H1 (cell line): ENCODE data around the gene DNAAF6. TPM values are rescaled to one million over a fixed set of nuclear protein-coding genes. Genes with fewer than 3 reads are reported as not detected.

Experiments used
- CTCF ChIA-PET: fragments of 300-600 bp; sonication (Branson Sonifier 250); formaldehyde crosslinking; loops from one replicate; lab custom pipeline; 2021; ENCODE audit not compliant: partially characterized antibody; lab: Charles Lee
- POLR2A ChIA-PET: fragments of 300-600 bp; sonication (Branson Sonifier 250); formaldehyde crosslinking; loops from one replicate; lab custom pipeline; 2021; ENCODE audit warnings: inconsistent platforms; ENCODE audit not compliant: partially characterized antibody; lab: Charles Lee
- DNase-seq, 2 experiments: peaks; one replicate each; pipeline versions ENCODE4 v3.0.0 to v3.0.0-alpha.2; 2010 to 2022; ENCODE audit warnings: low spot score in 2 of 2, low read depth in 1 of 2, mixed read lengths in 1 of 2
- FAIRE-seq: peaks from 2 replicates; lab custom pipeline; 2011; peaks lifted over from hg19 to GRCh38; lab: Jason Lieb, UNC
- H2AFZ ChIP-seq: 2 replicates; pipeline ENCODE4 v1.8.1; 2012; ENCODE audit warnings: low read length, inconsistent platforms
- H2AK5ac ChIP-seq: 2 replicates; pipeline ENCODE4 v1.6.1; 2013; ENCODE audit warnings: low read depth, low read length
- H2BK120ac ChIP-seq: replicated peaks from 2 replicates; pipeline ENCODE3; 2013; ENCODE audit warnings: low read depth, low read length, inconsistent platforms
- H2BK12ac ChIP-seq: 2 replicates; pipeline ENCODE4 v1.6.1; 2013; ENCODE audit warnings: low read depth, low read length
- H2BK15ac ChIP-seq: 2 replicates; pipeline ENCODE4 v1.6.1; 2013; ENCODE audit warnings: low read length
- H2BK20ac ChIP-seq: 2 replicates; pipeline ENCODE4 v1.6.1; 2013; ENCODE audit warnings: low read length
- H2BK5ac ChIP-seq: 2 replicates; pipeline ENCODE4 v1.6.1; 2013; ENCODE audit warnings: low read depth, low read length
- H3K14ac ChIP-seq: 2 replicates; pipeline ENCODE4 v1.6.1; 2013; ENCODE audit warnings: inconsistent platforms; ENCODE audit not compliant: insufficient read length
- H3K18ac ChIP-seq: 2 replicates; pipeline ENCODE4 v1.6.1; 2013; ENCODE audit warnings: low read length; ENCODE audit errors: extremely low read depth
- H3K23ac ChIP-seq: 2 replicates; pipeline ENCODE4 v1.6.1; 2013; ENCODE audit warnings: inconsistent platforms; ENCODE audit not compliant: insufficient read length
- H3K23me2 ChIP-seq: 2 replicates; pipeline ENCODE4 v1.6.1; 2013; ENCODE audit warnings: low read depth, low read length
- H3K27ac ChIP-seq: 2 replicates; pipeline ENCODE4 v1.6.1; 2011; ENCODE audit warnings: low read depth, low read length, inconsistent platforms
- H3K27me3 ChIP-seq, 4 experiments: replicated peaks in 1 of 4; 1 replicate in 1 of 4; 2 replicates in 3 of 4; pipeline versions ENCODE4 v1.6.1 to v1.8.1; 2011 to 2013; ENCODE audit warnings: low read length in 3 of 4, mild to moderate bottlenecking in 3 of 4, inconsistent platforms in 2 of 4, mixed read lengths in 2 of 4, moderate library complexity in 1 of 4; ENCODE audit not compliant: control insufficient read depth in 3 of 4, insufficient read depth in 3 of 4; ENCODE audit errors: extremely low read depth in 1 of 4
- H3K36me3 ChIP-seq, 4 experiments: 2 replicates each; pipeline versions ENCODE4 v1.6.1 to v1.8.1; 2011 to 2013; ENCODE audit warnings: mild to moderate bottlenecking in 4 of 4, low read length in 3 of 4, moderate library complexity in 2 of 4, control low read depth in 1 of 4, inconsistent platforms in 1 of 4; ENCODE audit not compliant: insufficient read depth in 4 of 4, control insufficient read depth in 2 of 4
- H3K4ac ChIP-seq: replicated peaks from 2 replicates; pipeline ENCODE3; 2013; ENCODE audit warnings: low read length, low read depth, mixed read lengths, inconsistent platforms; ENCODE audit not compliant: insufficient read length
- H3K4me1 ChIP-seq, 4 experiments: replicated peaks in 1 of 4; 1 replicate in 1 of 4; 2 replicates in 3 of 4; pipeline versions ENCODE4 v1.6.1 to v1.8.1; 2011 to 2013; ENCODE audit warnings: low read length in 3 of 4, inconsistent platforms in 2 of 4, mixed read lengths in 1 of 4; ENCODE audit not compliant: insufficient read depth in 4 of 4, control insufficient read depth in 3 of 4
- H3K4me2 ChIP-seq, 2 experiments: 2 replicates each; pipeline versions ENCODE4 v1.6.1 to v1.8.1; 2011 to 2013; ENCODE audit warnings: low read depth in 2 of 2, low read length in 2 of 2, control low read depth in 1 of 2, inconsistent platforms in 1 of 2, mild to moderate bottlenecking in 1 of 2; ENCODE audit not compliant: insufficient read depth in 1 of 2
- H3K4me3 ChIP-seq, 4 experiments: fragments of 200-600, 300-600 bp in 1 of 4; sonication (generic), shearing (Covaris generic), sonication (Bioruptor Twin) in 1 of 4; 2 replicates each; pipeline versions ENCODE4 v1.5.1 to v1.8.1; 2011 to 2016; ENCODE audit warnings: low read length in 4 of 4, low read depth in 3 of 4, control low read depth in 2 of 4, inconsistent platforms in 2 of 4, mild to moderate bottlenecking in 2 of 4, mixed read lengths in 1 of 4, moderate library complexity in 1 of 4; ENCODE audit not compliant: insufficient read depth in 2 of 4; ENCODE audit errors: extremely low read depth in 1 of 4
- H3K56ac ChIP-seq: replicated peaks from 2 replicates; pipeline ENCODE3; 2013; ENCODE audit warnings: low read depth, mild to moderate bottlenecking, mixed read lengths, low read length, inconsistent platforms; ENCODE audit not compliant: insufficient read length
- H3K79me1 ChIP-seq: 2 replicates; pipeline ENCODE4 v1.6.1; 2013; ENCODE audit warnings: low read depth, low read length, control low read depth
- H3K79me2 ChIP-seq, 2 experiments: 2 replicates each; pipeline versions ENCODE4 v1.6.1 to v1.8.1; 2012 to 2013; ENCODE audit warnings: low read length in 2 of 2, mild to moderate bottlenecking in 2 of 2, inconsistent platforms in 1 of 2; ENCODE audit not compliant: insufficient read depth in 2 of 2, control insufficient read depth in 1 of 2
- H3K9ac ChIP-seq, 4 experiments: replicated peaks in 1 of 4; 1 replicate in 1 of 4; 2 replicates in 3 of 4; pipeline versions ENCODE4 v1.6.1 to v1.8.1; 2011 to 2013; ENCODE audit warnings: low read depth in 3 of 4, low read length in 3 of 4, control low read depth in 2 of 4, mild to moderate bottlenecking in 2 of 4, moderate library complexity in 2 of 4, inconsistent platforms in 1 of 4; ENCODE audit errors: extremely low read depth in 1 of 4
- H3K9me3 ChIP-seq, 2 experiments: 2 replicates each; pipeline versions ENCODE4 v1.6.1 to v1.8.1; 2012 to 2013; ENCODE audit warnings: mild to moderate bottlenecking in 2 of 2, moderate library complexity in 2 of 2, control low read depth in 1 of 2, inconsistent platforms in 1 of 2, low read depth in 1 of 2, low read length in 1 of 2, mixed read lengths in 1 of 2; ENCODE audit not compliant: insufficient read depth in 2 of 2
- H4K20me1 ChIP-seq, 2 experiments: replicated peaks in 1 of 2; 2 replicates each; pipeline versions ENCODE3 to v1.8.1; 2011 to 2013; ENCODE audit warnings: inconsistent platforms in 2 of 2, low read length in 2 of 2, mild to moderate bottlenecking in 1 of 2; ENCODE audit not compliant: insufficient read depth in 2 of 2, control insufficient read depth in 1 of 2
- H4K5ac ChIP-seq: 2 replicates; pipeline ENCODE4 v1.6.1; 2013; ENCODE audit warnings: low read length, low read depth, mixed read lengths, inconsistent platforms; ENCODE audit not compliant: insufficient read length
- H4K8ac ChIP-seq: 2 replicates; pipeline ENCODE4 v1.8.0; 2013; ENCODE audit warnings: mild to moderate bottlenecking, moderate library complexity, low read length, inconsistent platforms; ENCODE audit not compliant: insufficient read depth; ENCODE audit errors: extremely low read depth
- H4K91ac ChIP-seq: replicated peaks from 2 replicates; pipeline ENCODE3; 2013; ENCODE audit warnings: low read length, mixed read lengths, inconsistent platforms; ENCODE audit not compliant: insufficient read length
- BRCA1 ChIP-seq: IDR thresholded peaks from 2 replicates; pipeline ENCODE4 v1.6.1; 2012; ENCODE audit warnings: low read depth, low read length, improper control_type of control experiment
- CREB1 ChIP-seq: IDR thresholded peaks from 2 replicates; pipeline ENCODE4 v1.6.1; 2012; ENCODE audit warnings: inconsistent platforms
- EGR1 ChIP-seq: IDR thresholded peaks from 2 replicates; pipeline ENCODE4 v1.6.1; 2011; ENCODE audit warnings: low read depth, low read length, borderline replicate concordance
- FOSL1 ChIP-seq: IDR thresholded peaks from 2 replicates; pipeline ENCODE4 v1.6.1; 2011; ENCODE audit warnings: mild to moderate bottlenecking, low read depth, low read length, moderate library complexity; ENCODE audit not compliant: insufficient read depth
- GTF2F1 ChIP-seq: IDR thresholded peaks from 2 replicates; pipeline ENCODE4 v1.6.1; 2012; ENCODE audit warnings: low read depth, low read length, improper control_type of control experiment, borderline replicate concordance
- HDAC6 ChIP-seq: IDR thresholded peaks from one replicate; pipeline ENCODE4 v1.7.1; 2012; ENCODE audit warnings: low read depth, mild to moderate bottlenecking, inconsistent platforms, low read length, moderate library complexity
- NANOG ChIP-seq: IDR thresholded peaks from 2 replicates; pipeline ENCODE4 v1.6.1; 2011; ENCODE audit warnings: low read length, low read depth, mild to moderate bottlenecking, inconsistent platforms; ENCODE audit not compliant: insufficient read depth, poor library complexity, severe bottlenecking
- NRF1 ChIP-seq: IDR thresholded peaks from 2 replicates; pipeline ENCODE4 v1.6.1; 2011; ENCODE audit warnings: mild to moderate bottlenecking, low read depth, low read length, improper control_type of control experiment
- POLR2AphosphoS5 ChIP-seq: IDR thresholded peaks from 2 replicates; pipeline ENCODE4 v1.6.1; 2011; ENCODE audit warnings: low read depth, low read length
- POU5F1 ChIP-seq: IDR thresholded peaks from 2 replicates; pipeline ENCODE4 v1.6.1; 2011; ENCODE audit warnings: low read depth, mild to moderate bottlenecking, low read length, moderate library complexity
- RNF2 ChIP-seq: fragments of 200-900, 300-1000 bp; sonication (generic); IDR thresholded peaks from 2 replicates; pipeline ENCODE4 v1.7.1; 2016; ENCODE audit warnings: borderline replicate concordance, low read depth, mild to moderate bottlenecking, antibody characterized with exemption, low read length; ENCODE audit not compliant: poor library complexity, severe bottlenecking; ENCODE audit errors: missing control alignments
- RXRA ChIP-seq: IDR thresholded peaks from 2 replicates; pipeline ENCODE4 v1.6.1; 2011; ENCODE audit warnings: low read depth, mild to moderate bottlenecking, low read length, moderate library complexity; ENCODE audit not compliant: insufficient read depth
- SIN3A ChIP-seq, 2 experiments: IDR thresholded peaks in 1 of 2; conservative IDR thresholded peaks in 1 of 2; 2 replicates each; pipeline ENCODE4 v1.6.1; 2011 to 2012; ENCODE audit warnings: low read length in 2 of 2, improper control_type of control experiment in 1 of 2, low read depth in 1 of 2, mild to moderate bottlenecking in 1 of 2
- SP1 ChIP-seq: IDR thresholded peaks from 2 replicates; pipeline ENCODE4 v1.6.1; 2011; ENCODE audit warnings: low read depth, low read length
- SP4 ChIP-seq: IDR thresholded peaks from 2 replicates; pipeline ENCODE4 v1.6.1; 2012; ENCODE audit warnings: low read length, inconsistent platforms
- TAF1 ChIP-seq: IDR thresholded peaks from 2 replicates; pipeline ENCODE4 v1.6.1; 2011; ENCODE audit warnings: mild to moderate bottlenecking, low read depth, low read length
- WGBS, 2 experiments: shearing (Covaris generic) in 1 of 2; methylation state at CpG; one replicate each; pipeline versions ENCODE4 v1.1.6 to v1.1.7; 2013 to 2015; ENCODE audit warnings: low lambda C conversion rate in 2 of 2, mixed read lengths in 2 of 2, inconsistent platforms in 1 of 2, low coverage in 1 of 2, missing lambda C conversion rate in 1 of 2; ENCODE audit not compliant: insufficient replicate concordance in 2 of 2, insufficient coverage in 1 of 2, insufficient read length in 1 of 2; ENCODE audit errors: extremely low coverage in 1 of 2, missing lambda C conversion rate in 1 of 2; 5-methylcytosine and 5-hydroxymethylcytosine counted together
- polyA plus RNA-seq, 7 experiments: library from polyadenylated mRNA; depleted of rRNA in 3 of 7; stranded (reverse) in 5 of 7; unstranded in 2 of 7; fragments of >200 nt in 5 of 7; fragments of 200-250 nt in 2 of 7; gene quantifications; 1 replicate in 5 of 7; 2 replicates in 1 of 7; 4 replicates in 1 of 7; pipeline versions ENCODE4 v1.2.1 to v1.2.3, GENCODE V29; 2011 to 2013; ENCODE audit warnings: missing spikeins in 2 of 7, mixed read lengths in 2 of 7
- total RNA-seq: library from RNA; stranded (reverse); fragmentation: NEBNext Ultra II Directional; extraction: Animal tissue kit (Norgen Biotek cat#: 25700); gene quantifications from 2 replicates; pipeline ENCODE4 v1.2.1, GENCODE V29; 2021

The DNAAF6 gene
- total and polyA plus RNA-seq, 2 of the 8 experiments (the other 6 are each of a cell fraction or from before 2014, with no cell fraction given), result not detected

DNA sequence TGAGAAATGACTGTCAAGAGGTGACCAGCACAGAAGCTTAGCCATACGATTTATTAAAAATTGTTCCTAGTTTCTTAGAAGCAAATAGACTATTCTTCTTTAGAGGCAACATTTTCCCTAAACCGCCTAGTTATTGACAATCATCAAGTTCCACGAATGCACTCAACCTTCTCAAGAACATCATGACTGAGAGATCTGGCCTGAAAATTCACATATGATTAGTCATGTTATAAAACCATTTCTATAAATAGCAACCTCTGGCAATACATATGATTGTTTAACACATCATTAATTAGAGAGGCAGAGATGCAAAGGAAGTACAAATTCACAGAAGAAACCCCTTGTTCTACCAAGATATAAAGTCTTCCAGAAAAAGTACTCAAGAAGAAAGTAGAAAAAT lies 6.9 kb upstream of the DNAAF6 start:
- H4K20me1 ChIP-seq, result no peaks in the 10 kb centered on the region
- no peak overlapping the region for H2BK12ac ChIP-seq
- no peak overlapping the region for H4K91ac ChIP-seq
- H3K36me3 ChIP-seq, result no peaks in the 10 kb centered on the region
- FAIRE-seq, result no peak
- H3K23ac ChIP-seq, result no peak overlapping the region
- no peak overlapping the region for H3K4ac ChIP-seq
- DNase-seq, result no peak
- H4K5ac ChIP-seq, result no peak overlapping the region
- H2BK120ac ChIP-seq, result no peak overlapping the region
- no peaks in the 10 kb centered on the region for H3K9me3 ChIP-seq
- H3K9ac ChIP-seq, result no peak overlapping the region
- H2AFZ ChIP-seq, result no peak overlapping the region
- H3K14ac ChIP-seq, result no peak overlapping the region
- no peaks in the 10 kb centered on the region for H3K79me2 ChIP-seq
- ChIA-PET POLR2A (no interaction called here), CTCF (no interaction called here)
- H3K79me1 ChIP-seq, result no peaks in the 10 kb centered on the region
- no peaks in the 10 kb centered on the region for H3K23me2 ChIP-seq
- no peak overlapping the region for H2BK5ac ChIP-seq
- H3K27me3 ChIP-seq, result no peaks in the 10 kb centered on the region
- no peak overlapping the region for H3K27ac ChIP-seq
- H4K8ac ChIP-seq, result no peak overlapping the region
- WGBS, 2 experiments, result 92% methylated on average over 3 of the region's 3 CpGs; no CpG with 5 or more reads in 1 of the 2 experiments
- no peak overlapping the region for H2AK5ac ChIP-seq
- H3K4me1 ChIP-seq, result no peaks in the 10 kb centered on the region; a peak in 1 of 7 replicates
- H2BK20ac ChIP-seq, result no peak overlapping the region
- H2BK15ac ChIP-seq, result no peak overlapping the region
- no peak overlapping the region for H3K4me3 ChIP-seq
- H3K56ac ChIP-seq, result no peak overlapping the region
- no peak overlapping the region for H3K18ac ChIP-seq
- H3K4me2 ChIP-seq, result no peak overlapping the region
- TF ChIP-seq BRCA1 (no peak), RNF2 (no peak), TAF1 (no peak), CREB1 (no peak), SP1 (no peak), POLR2AphosphoS5 (no peak), EGR1 (no peak), RXRA (no peak), NANOG (no peak), NRF1 (no peak), HDAC6 (no peak), POU5F1 (no peak), FOSL1 (no peak), GTF2F1 (no peak), SIN3A (conservative IDR thresholded peaks at IDR 0.05 in 1 of 2, IDR thresholded peaks at IDR 0.05 in 1 of 2; ENCODE audit: low read depth in 1 of 2, low read length in 2 of 2) (no peak), SP4 (no peak)
